HepG2 (cell line): Measurements from ENCODE around the gene DMAC2L.

ENCODE experiments used
- RFX5 ChIP-seq: IDR thresholded peaks from 2 replicates; pipeline ENCODE4 v1.6.1; 2011; ENCODE audit warnings: low read depth, low read length, improper control_type of control experiment
- U2AF2 ChIP-seq: fragments of 200-400 bp; formaldehyde crosslinking; IDR thresholded peaks from 2 replicates; pipeline ENCODE4 v1.6.1; 2017; ENCODE audit warnings: low read depth, mild to moderate bottlenecking, low read length
- ZNF530 ChIP-seq: sonication (generic); formaldehyde crosslinking; IDR thresholded peaks from 2 replicates; pipeline ENCODE4 v1.5.0; 2020; ENCODE audit warnings: low read depth, mild to moderate bottlenecking, missing genetic modification reagents
- ZNF850 ChIP-seq: sonication (generic); formaldehyde crosslinking; conservative IDR thresholded peaks from 2 replicates; pipeline ENCODE4 v1.9.0; 2021; ENCODE audit warnings: mild to moderate bottlenecking, missing genetic modification reagents
- TF ChIP-seq, protein P1 (sequence below): sonication (generic); IDR thresholded peaks from 2 replicates; pipeline ENCODE4 v1.6.1; 2016; ENCODE audit warnings: low read depth, borderline replicate concordance
- TF ChIP-seq, protein P2 (sequence below): sonication (generic); formaldehyde crosslinking; IDR thresholded peaks from 2 replicates; pipeline ENCODE4 v1.5.0; 2020; ENCODE audit warnings: mild to moderate bottlenecking, missing genetic modification reagents, moderate library complexity

DNA sequence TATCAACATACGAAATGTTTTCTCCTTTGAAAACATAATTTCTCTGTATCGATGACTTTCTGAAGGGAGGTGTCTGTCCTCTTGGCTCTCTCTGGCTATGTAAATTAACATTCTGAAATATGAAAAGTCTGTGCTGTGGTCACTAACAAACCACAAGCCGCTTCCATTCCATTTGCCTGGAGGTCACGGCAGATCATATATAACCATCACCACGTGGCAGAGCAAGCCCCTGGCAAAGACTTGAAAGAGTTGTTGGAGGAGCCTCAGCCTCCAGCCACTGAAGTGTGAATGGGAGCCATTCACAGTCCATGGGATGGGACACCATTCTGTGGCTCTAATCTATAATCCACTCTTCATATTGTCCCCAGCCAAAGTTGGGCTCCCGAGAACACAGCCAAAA lies 45.0 kb downstream of the DMAC2L start:
- TF ChIP-seq ZNF850 (CRISPR knock-in tag) = no peak
- TF ChIP-seq, protein P1, sequence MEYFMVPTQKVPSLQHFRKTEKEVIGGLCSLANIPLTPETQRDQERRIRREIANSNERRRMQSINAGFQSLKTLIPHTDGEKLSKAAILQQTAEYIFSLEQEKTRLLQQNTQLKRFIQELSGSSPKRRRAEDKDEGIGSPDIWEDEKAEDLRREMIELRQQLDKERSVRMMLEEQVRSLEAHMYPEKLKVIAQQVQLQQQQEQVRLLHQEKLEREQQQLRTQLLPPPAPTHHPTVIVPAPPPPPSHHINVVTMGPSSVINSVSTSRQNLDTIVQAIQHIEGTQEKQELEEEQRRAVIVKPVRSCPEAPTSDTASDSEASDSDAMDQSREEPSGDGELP = no peak
- TF ChIP-seq, protein P2, sequence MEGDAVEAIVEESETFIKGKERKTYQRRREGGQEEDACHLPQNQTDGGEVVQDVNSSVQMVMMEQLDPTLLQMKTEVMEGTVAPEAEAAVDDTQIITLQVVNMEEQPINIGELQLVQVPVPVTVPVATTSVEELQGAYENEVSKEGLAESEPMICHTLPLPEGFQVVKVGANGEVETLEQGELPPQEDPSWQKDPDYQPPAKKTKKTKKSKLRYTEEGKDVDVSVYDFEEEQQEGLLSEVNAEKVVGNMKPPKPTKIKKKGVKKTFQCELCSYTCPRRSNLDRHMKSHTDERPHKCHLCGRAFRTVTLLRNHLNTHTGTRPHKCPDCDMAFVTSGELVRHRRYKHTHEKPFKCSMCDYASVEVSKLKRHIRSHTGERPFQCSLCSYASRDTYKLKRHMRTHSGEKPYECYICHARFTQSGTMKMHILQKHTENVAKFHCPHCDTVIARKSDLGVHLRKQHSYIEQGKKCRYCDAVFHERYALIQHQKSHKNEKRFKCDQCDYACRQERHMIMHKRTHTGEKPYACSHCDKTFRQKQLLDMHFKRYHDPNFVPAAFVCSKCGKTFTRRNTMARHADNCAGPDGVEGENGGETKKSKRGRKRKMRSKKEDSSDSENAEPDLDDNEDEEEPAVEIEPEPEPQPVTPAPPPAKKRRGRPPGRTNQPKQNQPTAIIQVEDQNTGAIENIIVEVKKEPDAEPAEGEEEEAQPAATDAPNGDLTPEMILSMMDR (CRISPR knock-in tag) = no peak
- no peak for TF ChIP-seq RFX5
- no peak for TF ChIP-seq U2AF2
- no peak for TF ChIP-seq ZNF530 (CRISPR knock-in tag)
